ENCODE data around the gene SPTBN1. TPM values are rescaled to one million over a fixed set of nuclear protein-coding genes. Genes with fewer than 3 reads are reported as not detected.

The SPTBN1 gene
- total RNA-seq, 1 donor from 2014 or later: 229 TPM

DNA sequence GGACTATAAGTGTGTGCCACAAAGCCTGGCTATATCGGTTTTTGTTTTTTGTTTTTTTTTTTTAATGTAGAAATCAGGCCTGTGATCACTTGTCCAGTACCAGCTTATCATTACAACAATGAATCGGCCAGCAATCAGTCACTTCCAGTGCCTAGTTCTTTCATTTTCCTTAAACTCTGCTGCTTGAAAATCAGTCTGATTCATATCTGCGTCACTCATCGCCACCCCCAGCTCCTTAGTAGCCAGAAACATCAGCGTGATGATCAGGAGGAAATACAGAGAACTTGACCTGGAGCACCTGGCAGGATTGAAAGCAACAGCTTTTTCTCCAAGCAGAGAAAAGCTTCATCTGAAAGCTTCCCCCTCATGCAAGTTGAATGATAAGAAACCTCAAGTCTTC is 75.4 kb downstream of the SPTBN1 start:
- no peak for DNase-seq

DNA sequence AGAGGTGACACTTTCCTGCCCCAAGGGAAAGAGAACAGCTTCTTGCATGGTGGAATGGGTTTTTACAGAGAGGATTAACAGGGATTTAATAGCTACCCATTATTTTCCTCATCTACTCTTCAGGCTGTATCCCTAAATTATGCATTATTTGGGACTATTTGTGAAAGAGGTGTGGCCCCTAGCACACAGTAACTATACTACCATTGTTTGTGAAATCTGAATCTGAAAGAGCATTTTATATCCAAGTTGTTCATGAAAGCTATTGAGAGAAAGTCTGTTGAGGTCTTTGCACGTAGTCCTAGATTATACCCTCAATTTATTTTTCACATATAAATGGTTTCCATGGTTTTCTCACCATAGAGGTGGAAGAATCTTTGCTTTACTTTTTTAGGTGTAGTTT is 78.1 kb downstream of the SPTBN1 start:
- no peak for DNase-seq

- DNase-seq: no peak
These were observed 78.5 kb downstream of the SPTBN1 start for GRCh38 chr2:54534625-54535024.

GRCh38 chr2:54535599-54536195 is 79.6 kb downstream of the SPTBN1 start:
- DNase-seq: no peak

GRCh38 chr2:54536720-54537119 is 80.6 kb downstream of the SPTBN1 start:
- no peak for DNase-seq

- DNase-seq: no peak
These were observed 82.4 kb downstream of the SPTBN1 start for GRCh38 chr2:54538537-54538936.

GRCh38 chr2:54539683-54540082 is 83.6 kb downstream of the SPTBN1 start:
- no peak for DNase-seq

GRCh38 chr2:54540194-54540593 is 84.1 kb downstream of the SPTBN1 start:
- no peak for DNase-seq

GRCh38 chr2:54541995-54542394 is 85.9 kb downstream of the SPTBN1 start:
- no peak for DNase-seq

GRCh38 chr2:54543733-54544396 is 87.7 kb downstream of the SPTBN1 start:
- DNase-seq: no peak

GRCh38 chr2:54545702-54546450 is 89.7 kb downstream of the SPTBN1 start:
- DNase-seq: no peak

- no peak for DNase-seq
These were observed 90.4 kb downstream of the SPTBN1 start for GRCh38 chr2:54546518-54546917.

GRCh38 chr2:54546923-54547720 is 91.0 kb downstream of the SPTBN1 start:
- DNase-seq: no peak

DNA sequence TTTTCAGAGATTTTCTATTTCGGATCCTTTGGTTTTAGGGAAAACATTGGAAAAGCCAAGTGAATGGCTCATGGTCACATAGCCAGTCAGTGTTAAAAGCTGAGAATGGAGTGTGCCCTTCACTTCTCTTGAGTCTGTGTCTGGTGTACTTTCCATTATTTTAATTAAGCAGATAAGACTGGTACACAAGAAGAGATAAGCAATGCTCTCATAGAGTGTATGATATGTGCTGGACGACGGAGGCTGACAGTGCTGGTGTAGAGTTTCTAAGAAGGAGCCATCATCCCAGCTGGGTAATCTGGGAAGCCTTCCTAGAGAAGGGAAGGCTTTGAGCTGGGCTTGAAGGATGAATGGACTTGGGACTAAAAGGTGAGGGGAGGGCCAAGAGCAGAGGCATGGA is 93.3 kb downstream of the SPTBN1 start:
- DNase-seq: no peak

DNA sequence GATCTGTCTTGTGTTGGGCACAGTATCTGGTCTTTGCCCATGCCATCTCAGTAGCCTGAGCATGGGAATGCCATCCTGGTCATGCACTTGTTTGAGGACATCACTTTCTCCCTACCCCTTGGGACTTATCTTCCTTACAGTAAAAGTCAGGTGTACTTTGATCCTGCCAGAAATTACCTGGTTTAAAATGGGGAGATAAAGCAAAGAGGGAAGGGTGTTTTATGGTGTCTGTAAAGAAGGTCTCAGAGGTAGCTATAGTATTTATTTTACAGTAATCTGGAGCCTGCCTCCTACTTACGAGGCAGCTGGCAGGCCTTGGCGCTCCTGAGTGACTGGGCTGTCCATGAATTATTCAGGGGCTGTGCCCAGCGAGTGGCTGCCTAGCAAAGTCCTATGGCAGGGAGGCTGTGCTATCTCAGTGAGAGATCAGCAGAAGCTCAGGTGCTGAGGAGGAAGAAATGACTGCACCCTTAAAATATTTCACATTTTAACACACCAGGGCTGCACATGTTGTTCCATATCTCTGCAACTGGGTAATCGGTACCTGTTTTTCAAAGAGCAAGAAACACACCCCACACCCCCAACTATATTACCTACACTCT is 93.9 kb downstream of the SPTBN1 start:
- no peak for DNase-seq

- no peak for DNase-seq
These were observed 94.4 kb downstream of the SPTBN1 start for GRCh38 chr2:54550547-54550946.

DNA sequence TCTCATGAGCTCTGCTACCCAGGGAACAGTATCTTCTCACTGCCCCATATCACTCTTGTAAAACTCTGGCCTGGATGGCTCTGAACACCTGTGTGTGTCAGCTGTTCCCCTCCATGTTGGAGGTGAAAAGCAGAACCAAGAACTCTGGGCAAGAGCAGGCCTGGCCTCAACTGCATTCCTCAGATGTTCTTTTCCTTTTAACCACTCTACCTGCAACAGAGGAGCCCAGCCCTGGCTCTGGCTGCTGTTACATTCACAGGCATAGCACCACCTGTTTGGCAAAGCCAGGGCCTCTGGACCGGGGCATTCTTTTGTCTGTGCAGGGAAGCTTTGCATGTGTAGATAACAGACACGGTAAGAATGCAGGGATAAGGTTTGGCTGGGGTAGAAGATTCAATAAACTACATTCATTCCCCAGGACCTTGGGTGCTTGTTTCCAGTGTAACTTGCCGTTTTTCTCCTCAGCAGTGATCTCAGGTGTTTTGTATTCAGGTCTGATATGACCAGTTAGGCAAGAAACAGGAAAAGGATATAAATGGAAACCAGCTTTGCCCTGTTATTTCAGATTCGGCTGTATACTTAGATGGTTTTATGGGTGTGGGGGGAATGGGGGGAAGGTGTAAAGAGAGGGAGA is 95.1 kb downstream of the SPTBN1 start:
- DNase-seq: no peak

DNA sequence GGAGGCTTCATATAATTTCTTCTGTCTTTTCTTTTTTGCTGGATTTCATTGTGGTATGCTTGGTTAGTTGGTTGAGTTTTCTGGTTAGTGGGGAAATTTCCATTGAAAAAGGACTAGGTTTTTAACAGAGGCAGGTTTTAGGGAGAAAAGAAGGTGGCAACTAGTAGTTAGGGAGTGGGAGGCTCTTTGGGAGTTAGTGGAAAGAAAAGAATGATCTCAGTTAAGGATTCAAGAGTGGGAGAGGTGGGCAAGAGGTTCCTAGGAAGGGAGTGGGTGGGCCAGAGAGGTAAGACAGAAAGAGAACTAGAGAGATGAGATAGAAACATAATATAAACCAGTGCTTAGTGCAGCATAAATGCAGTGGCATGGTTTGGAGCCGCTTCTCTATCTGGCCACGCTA is 96.9 kb downstream of the SPTBN1 start:
- no peak for DNase-seq

DNA sequence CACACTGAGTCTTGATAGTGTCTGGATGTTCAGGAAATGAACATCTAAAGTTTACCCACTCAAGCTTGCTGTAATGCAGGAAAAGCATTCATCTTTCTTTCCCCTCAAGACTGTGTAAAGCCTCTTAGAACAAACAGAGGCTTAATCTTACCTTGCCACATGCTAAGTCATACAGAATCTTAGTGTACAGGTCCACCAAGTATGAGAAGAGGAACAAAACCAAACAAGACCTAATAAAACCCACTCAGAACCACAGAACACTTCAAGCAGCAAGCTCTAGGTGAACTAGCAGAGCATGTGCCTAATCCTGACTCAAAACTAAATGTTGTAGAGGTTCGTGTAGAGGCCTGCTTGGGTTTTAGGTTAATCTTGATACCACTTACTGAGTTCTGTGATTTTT is 97.6 kb downstream of the SPTBN1 start:
- no peak for DNase-seq

DNA sequence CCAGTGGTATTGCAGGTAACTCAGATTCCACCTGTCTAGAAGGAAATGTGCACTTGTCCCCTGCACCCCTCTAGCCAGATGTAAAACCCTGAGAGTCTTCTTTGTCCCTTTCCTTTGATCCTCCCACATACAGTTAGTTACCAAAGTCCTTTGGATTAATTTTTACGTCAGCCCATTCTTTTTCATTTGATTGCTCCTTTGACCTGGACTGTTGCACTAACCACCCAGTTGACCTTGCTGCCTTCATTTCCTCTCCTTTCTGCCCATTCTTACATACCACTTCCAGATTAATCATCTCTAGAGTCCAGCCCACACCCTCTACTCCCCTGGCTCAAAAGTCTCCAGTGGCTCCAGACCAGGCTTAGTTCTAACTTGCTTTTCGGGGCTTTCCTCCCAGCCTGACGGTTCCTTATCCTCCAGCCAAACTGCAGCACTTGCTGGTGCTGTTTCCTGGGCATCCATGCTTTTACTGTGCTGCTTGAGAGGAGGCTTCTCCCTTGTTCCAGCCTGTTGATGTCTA is 99.3 kb downstream of the SPTBN1 start:
- DNase-seq: no peak

- no peak for DNase-seq
These were observed 100.5 kb downstream of the SPTBN1 start for GRCh38 chr2:54556621-54557121.

All from skin of body (tissue), 2 donors.